IMR-90 (cell line): ENCODE results near the gene CSF1. TPM values are rescaled to one million over a fixed set of nuclear protein-coding genes. Genes with fewer than 3 reads are reported as not detected.
A peak's percentile ranks its signal among the peaks of the same experiment; 100 is the strongest.

Experiments
- ATAC-seq: fragments of 200-7000 bp; cut with Tn5 transposase; 2 replicates; pipeline ENCODE4 v1.9.1; 2020; ENCODE audit warnings: low read depth, mild to moderate bottlenecking, moderate library complexity
- BruUV-seq: library from RNA; stranded (reverse); fragments of 400-500 nt; replicated peaks from 2 replicates; lab custom pipeline; 2021; lab: Mats Ljungman, UMichigan
- CTCF ChIA-PET: fragments of 300-600 bp; formaldehyde crosslinking; extraction: SDS; loops from one replicate; lab custom pipeline; 2021; ENCODE audit warnings: antibody characterized with exemption; lab: Yijun Ruan, JAX
- POLR2A ChIA-PET: fragments of 300-600 bp; sonication (Branson Sonifier 250); formaldehyde crosslinking; loops from one replicate; lab custom pipeline; 2022; ENCODE audit warnings: antibody characterized with exemption; ENCODE audit not compliant: unreplicated experiment; lab: Charles Lee
- DNase-seq: peaks from one replicate; pipeline ENCODE4 v3.0.0; 2013
- H2AFZ ChIP-seq: replicated peaks from 2 replicates; pipeline ENCODE3; 2013; ENCODE audit warnings: low read length, mild to moderate bottlenecking; ENCODE audit not compliant: poor library complexity
- H2AK5ac ChIP-seq: 2 replicates; pipeline ENCODE4 v1.6.1; 2013; ENCODE audit warnings: low read depth, low read length, inconsistent platforms
- H2AK9ac ChIP-seq: replicated peaks from 2 replicates; pipeline ENCODE3; 2013; ENCODE audit warnings: mild to moderate bottlenecking, low read depth, low read length, moderate library complexity; ENCODE audit not compliant: poor library complexity
- H2BK120ac ChIP-seq: 2 replicates; pipeline ENCODE4 v1.6.1; 2013; ENCODE audit warnings: low read depth, low read length, inconsistent platforms
- H2BK15ac ChIP-seq: 3 replicates; pipeline ENCODE4 v1.6.1; 2013; ENCODE audit warnings: low read depth, low read length, inconsistent platforms
- H2BK20ac ChIP-seq: 2 replicates; pipeline ENCODE4 v1.6.1; 2013; ENCODE audit warnings: low read depth, mild to moderate bottlenecking, inconsistent platforms, low read length, moderate library complexity
- H2BK5ac ChIP-seq: 2 replicates; pipeline ENCODE4 v1.6.1; 2013; ENCODE audit warnings: mild to moderate bottlenecking, low read depth, low read length, inconsistent platforms; ENCODE audit not compliant: poor library complexity, severe bottlenecking
- H3K14ac ChIP-seq: replicated peaks from 2 replicates; pipeline ENCODE4 v1.6.1; 2013; ENCODE audit warnings: low read depth, low read length, inconsistent platforms
- H3K18ac ChIP-seq: 2 replicates; pipeline ENCODE4 v1.6.1; 2013; ENCODE audit warnings: low read depth, low read length, control low read depth
- H3K23ac ChIP-seq: 2 replicates; pipeline ENCODE4 v1.6.1; 2013; ENCODE audit warnings: low read depth, low read length, inconsistent platforms
- H3K27ac ChIP-seq: 2 replicates; pipeline ENCODE4 v1.5.1; 2013; ENCODE audit warnings: mild to moderate bottlenecking, control low read depth, low read length; ENCODE audit not compliant: insufficient read depth
- H3K27me3 ChIP-seq: 2 replicates; pipeline ENCODE4 v1.6.1; 2013; ENCODE audit warnings: low read length; ENCODE audit not compliant: control insufficient read depth, insufficient read depth
- H3K36me3 ChIP-seq: 2 replicates; pipeline ENCODE4 v1.6.1; 2013; ENCODE audit warnings: low read length, mixed read lengths; ENCODE audit not compliant: control insufficient read depth, insufficient read depth
- H3K4ac ChIP-seq: 2 replicates; pipeline ENCODE4 v1.6.1; 2013; ENCODE audit warnings: low read depth, low read length, inconsistent platforms
- H3K4me1 ChIP-seq: 2 replicates; pipeline ENCODE4 v1.6.1; 2013; ENCODE audit warnings: low read length, mixed read lengths; ENCODE audit not compliant: control insufficient read depth, insufficient read depth
- H3K4me2 ChIP-seq: 2 replicates; pipeline ENCODE4 v1.6.1; 2013; ENCODE audit warnings: low read depth, mild to moderate bottlenecking, control low read depth, low read length, moderate library complexity
- H3K4me3 ChIP-seq: 2 replicates; pipeline ENCODE4 v1.5.1; 2013; ENCODE audit warnings: low read depth, mild to moderate bottlenecking, control low read depth, low read length, moderate library complexity; ENCODE audit not compliant: insufficient read depth
- H3K56ac ChIP-seq: 2 replicates; pipeline ENCODE4 v1.6.1; 2013; ENCODE audit warnings: low read length, inconsistent platforms; ENCODE audit not compliant: insufficient read depth; ENCODE audit errors: extremely low read depth
- H3K79me1 ChIP-seq, 2 experiments: 2 replicates each; pipeline ENCODE4 v1.6.1; 2013; ENCODE audit warnings: low read length in 2 of 2, inconsistent platforms in 1 of 2, low read depth in 1 of 2
- H3K9ac ChIP-seq: 2 replicates; pipeline ENCODE4 v1.6.1; 2013; ENCODE audit warnings: low read depth, low read length, control low read depth
- H3K9me1 ChIP-seq: 2 replicates; pipeline ENCODE4 v1.6.1; 2013; ENCODE audit warnings: low read length, inconsistent platforms; ENCODE audit not compliant: insufficient read depth
- H3K9me3 ChIP-seq: 2 replicates; pipeline ENCODE4 v1.6.1; 2013; ENCODE audit warnings: low read length; ENCODE audit not compliant: control insufficient read depth, insufficient read depth
- H4K20me1 ChIP-seq: 2 replicates; pipeline ENCODE4 v1.6.1; 2013; ENCODE audit warnings: low read length, inconsistent platforms; ENCODE audit not compliant: insufficient read depth
- H4K5ac ChIP-seq: 2 replicates; pipeline ENCODE4 v1.6.1; 2013; ENCODE audit warnings: mild to moderate bottlenecking, low read depth, low read length, control low read depth
- H4K8ac ChIP-seq, 2 experiments: 2 replicates each; pipeline ENCODE4 v1.6.1; 2013; ENCODE audit warnings: low read depth in 2 of 2, low read length in 2 of 2, control low read depth in 1 of 2, inconsistent platforms in 1 of 2
- H4K91ac ChIP-seq: 2 replicates; pipeline ENCODE4 v1.6.1; 2013; ENCODE audit warnings: low read depth, low read length, inconsistent platforms; ENCODE audit not compliant: insufficient read depth
- BHLHE40 ChIP-seq: fragments of 150-350 bp; IDR thresholded peaks from 2 replicates; pipeline ENCODE4 v1.6.1; 2016; ENCODE audit warnings: mild to moderate bottlenecking, low read depth, low read length
- CTCF ChIP-seq: conservative IDR thresholded peaks from 2 replicates; pipeline ENCODE4 v1.5.1; 2012; ENCODE audit warnings: mild to moderate bottlenecking, low read depth, low read length, improper control_type of control experiment
- MAFK ChIP-seq: IDR thresholded peaks from 2 replicates; pipeline ENCODE4 v1.6.1; 2012; ENCODE audit warnings: low read depth, low read length, improper control_type of control experiment
- MAZ ChIP-seq: IDR thresholded peaks from 2 replicates; pipeline ENCODE4 v1.6.1; 2012; ENCODE audit warnings: low read depth, mild to moderate bottlenecking, low read length, improper control_type of control experiment, moderate library complexity, borderline replicate concordance
- NFE2L2 ChIP-seq: fragments of 150-350 bp; IDR thresholded peaks from 2 replicates; pipeline ENCODE4 v1.6.1; 2016; ENCODE audit warnings: low read depth, mild to moderate bottlenecking, low read length
- POLR2A ChIP-seq: IDR thresholded peaks from 2 replicates; pipeline ENCODE4 v1.6.1; 2012; ENCODE audit warnings: mild to moderate bottlenecking, low read depth, low read length
- RAD21 ChIP-seq: IDR thresholded peaks from 2 replicates; pipeline ENCODE4 v1.6.1; 2012; ENCODE audit warnings: low read length, improper control_type of control experiment
- RCOR1 ChIP-seq: IDR thresholded peaks from 2 replicates; pipeline ENCODE4 v1.6.1; 2012; ENCODE audit warnings: mild to moderate bottlenecking, low read length, improper control_type of control experiment; ENCODE audit not compliant: insufficient replicate concordance
- RFX5 ChIP-seq: IDR thresholded peaks from 2 replicates; pipeline ENCODE4 v1.8.0; 2012; ENCODE audit warnings: low read depth, mild to moderate bottlenecking, low read length, moderate library complexity
- WGBS, 2 experiments: methylation state at CpG; one replicate each; pipeline versions ENCODE4 v1.1.5 to v1.1.7; 2013; ENCODE audit warnings: missing lambda C conversion rate in 2 of 2; ENCODE audit not compliant: insufficient read length in 1 of 2; ENCODE audit errors: extremely low coverage in 2 of 2; 5-methylcytosine and 5-hydroxymethylcytosine counted together
- dilution Hi-C: fragments of 300-500 bp; cut with HindIII; formaldehyde crosslinking; loops from one replicate; pipeline ENCODE4 v1.14.3; 2018; ENCODE audit warnings: low sequenced_read_pairs; ENCODE audit not compliant: unreplicated experiment
- in situ Hi-C: fragments of 300-500 bp; cut with MboI; formaldehyde crosslinking; loops from 3 replicates; pipeline ENCODE4 v1.14.3; 2019; ENCODE audit warnings: low sequenced_read_pairs, inconsistent platforms, mixed read lengths
- intact Hi-C: fragments of 100-400 bp; cut with micrococcal nuclease; formaldehyde crosslinking; loops from 2 replicates; pipeline ENCODE4 v1.10.0; 2022
- polyA plus RNA-seq, 3 experiments: library from polyadenylated mRNA; depleted of rRNA; stranded (reverse); fragments of >200 nt; gene quantifications; 2 replicates each; pipeline ENCODE4 v1.2.3, GENCODE V29; 2012; ENCODE audit warnings: low replicate concordance in 1 of 3
- total RNA-seq: library from RNA; depleted of rRNA; stranded (reverse); fragments of >200 nt; gene quantifications from 2 replicates; pipeline ENCODE4 v1.2.3, GENCODE V29; 2012
- TF ChIP-seq, protein P1 (sequence below): fragments of 150-350 bp; IDR thresholded peaks from 2 replicates; pipeline ENCODE4 v1.6.1; 2017; ENCODE audit warnings: mild to moderate bottlenecking, antibody characterized with exemption, low read length, low read depth

Gene CSF1
- total and polyA plus RNA-seq, 2 of the 4 experiments (the other 2 are of a cell fraction): 14.3 to 22.0 TPM

- no peak overlapping the region for H3K4me2 ChIP-seq
Measured at GRCh38 chr1:109891930-109892329, 18.7 kb upstream of the CSF1 start.

More at GRCh38 chr1:109891930-109892329, 18.7 kb upstream of the CSF1 start:
- H2BK15ac ChIP-seq: peak overlapping the region; percentile 91; the same call in 2 of the 3 replicates
- peaks cover 24% of the 10 kb centered on the region for H3K9me1 ChIP-seq
- intact Hi-C loops: no loop called here
- H3K4ac ChIP-seq: peak overlapping the region; percentile 41
- POLR2A ChIA-PET: no interaction called here
- no peak overlapping the region for H3K9ac ChIP-seq
- no peak overlapping the region for H2BK5ac ChIP-seq
- no peak overlapping the region for H3K14ac ChIP-seq
- H3K18ac ChIP-seq: no peak overlapping the region
- peak overlapping the region; percentile 32; the same call in 1 of the 2 replicates for H4K91ac ChIP-seq
- CTCF ChIA-PET: interaction anchor here (0.7 kb wide), 2 partner anchors 93 to 252 kb away, joined by 3 read pairs; partner anchors contain the start of gene AHCYL1
- dilution Hi-C loops: no loop called here
- H3K27me3 ChIP-seq: no peaks in the 10 kb centered on the region
- no peak for ATAC-seq
- TF ChIP-seq, protein P1, sequence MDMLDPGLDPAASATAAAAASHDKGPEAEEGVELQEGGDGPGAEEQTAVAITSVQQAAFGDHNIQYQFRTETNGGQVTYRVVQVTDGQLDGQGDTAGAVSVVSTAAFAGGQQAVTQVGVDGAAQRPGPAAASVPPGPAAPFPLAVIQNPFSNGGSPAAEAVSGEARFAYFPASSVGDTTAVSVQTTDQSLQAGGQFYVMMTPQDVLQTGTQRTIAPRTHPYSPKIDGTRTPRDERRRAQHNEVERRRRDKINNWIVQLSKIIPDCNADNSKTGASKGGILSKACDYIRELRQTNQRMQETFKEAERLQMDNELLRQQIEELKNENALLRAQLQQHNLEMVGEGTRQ: no peak
- no peak for TF ChIP-seq MAFK
- no peak for TF ChIP-seq CTCF
- no peak for TF ChIP-seq RCOR1
- TF ChIP-seq RAD21: no peak
- TF ChIP-seq NFE2L2: no peak
- no peak for TF ChIP-seq MAZ
- no peak for TF ChIP-seq RFX5
- TF ChIP-seq BHLHE40: no peak
- TF ChIP-seq POLR2A: no peak
- peak overlapping the region; percentile 85 for H2AFZ ChIP-seq
- peaks cover 14% of the 10 kb centered on the region for H3K4me1 ChIP-seq
- no peak overlapping the region for H2AK9ac ChIP-seq
- no peak overlapping the region for H3K56ac ChIP-seq
- no peaks in the 10 kb centered on the region for H3K36me3 ChIP-seq
- 98% methylated on average over 6 of the region's 7 CpGs; no CpG with 5 or more reads in 1 of the 2 experiments for WGBS, 2 experiments
- no peak overlapping the region for H3K4me3 ChIP-seq
- H2BK20ac ChIP-seq: peak overlapping the region; percentile 2; the same call in 1 of the 2 replicates
- H2BK120ac ChIP-seq: peak overlapping the region; percentile 78
- no peaks in the 10 kb centered on the region for H4K20me1 ChIP-seq
- peak overlapping the region; percentile 91 to 93; a peak in 2 of 4 replicates for H4K8ac ChIP-seq
- H2AK5ac ChIP-seq: peak overlapping the region; percentile 31
- no peaks in the 10 kb centered on the region for H3K9me3 ChIP-seq
- in situ Hi-C loops: no loop called here
- no peak for DNase-seq
- BruUV-seq: no TSS peak
- H3K23ac ChIP-seq: no peak overlapping the region
- H4K5ac ChIP-seq: no peak overlapping the region
- H3K79me1 ChIP-seq: peaks cover 0 to 2% of the 10 kb centered on the region in 2 experiments; a peak in 1 of 4 replicates
- no peak overlapping the region for H3K27ac ChIP-seq
